ENCODE measurements around the gene MVD.

The MVD gene

GRCh38 chr16:88696441-88696840, 33.5 kb upstream of the MVD start:
- no peak for DNase-seq

- no peak for DNase-seq
These were observed 32.9 kb upstream of the MVD start for GRCh38 chr16:88695753-88696152.

GRCh38 chr16:88695218-88695617, 32.3 kb upstream of the MVD start:
- DNase-seq = no peak

- DNase-seq = no peak
These were observed 31.6 kb upstream of the MVD start for GRCh38 chr16:88694221-88695087.

GRCh38 chr16:88693420-88694177, 30.7 kb upstream of the MVD start:
- DNase-seq = no peak

GRCh38 chr16:88692861-88693260, 30.0 kb upstream of the MVD start:
- DNase-seq = no peak

- no peak for DNase-seq
These were observed 29.2 kb upstream of the MVD start for GRCh38 chr16:88691924-88692560.

GRCh38 chr16:88691129-88691813, 28.4 kb upstream of the MVD start:
- DNase-seq = no peak

GRCh38 chr16:88690341-88691128, 27.6 kb upstream of the MVD start:
- no peak for DNase-seq

- DNase-seq = peak; percentile 86
These were observed 25.3 kb upstream of the MVD start for GRCh38 chr16:88688013-88688778.

GRCh38 chr16:88687676-88688012, 24.8 kb upstream of the MVD start:
- DNase-seq = no peak

GRCh38 chr16:88687254-88687576, 24.3 kb upstream of the MVD start:
- no peak for DNase-seq

GRCh38 chr16:88686439-88687253, 23.8 kb upstream of the MVD start, which contains the start of gene SNAI3:
SNAI3 (minus strand) TSS chr16:88686507; CDS start chr16:88686406, 101 bp downstream.
- peak; percentile 79 for DNase-seq

GRCh38 chr16:88686062-88686438, 23.2 kb upstream of the MVD start:
- DNase-seq = peak; percentile 67

- DNase-seq = no peak
These were observed 22.5 kb upstream of the MVD start for GRCh38 chr16:88685156-88686061.

GRCh38 chr16:88684569-88685155, 21.8 kb upstream of the MVD start:
- no peak for DNase-seq

GRCh38 chr16:88681709-88682451, 19.0 kb upstream of the MVD start:
- no peak for DNase-seq

GRCh38 chr16:88681084-88681680, 18.3 kb upstream of the MVD start:
- no peak for DNase-seq
